Fibroblast of pulmonary artery (primary cell): ENCODE data around the gene PATJ.
"Not testable (repeated sequence)": the region's sequence is repeated elsewhere in the genome, so short reads cannot be mapped to it uniquely, and the experiment has no call there.

Source experiments
- DNase-seq: peaks from one replicate; pipeline ENCODE4 v3.0.0-alpha.2; 2010; ENCODE audit warnings: low read depth
- H3K4me3 ChIP-seq: replicated peaks from 2 replicates; pipeline ENCODE4 v1.5.1; 2011; ENCODE audit warnings: low read depth, mild to moderate bottlenecking, control low read depth, low read length, moderate library complexity
- CTCF ChIP-seq: IDR thresholded peaks from 2 replicates; pipeline ENCODE4 v1.5.1; 2011; ENCODE audit warnings: mild to moderate bottlenecking, control low read depth, low read length, inconsistent platforms; ENCODE audit errors: missing control alignments

The PATJ gene

DNA sequence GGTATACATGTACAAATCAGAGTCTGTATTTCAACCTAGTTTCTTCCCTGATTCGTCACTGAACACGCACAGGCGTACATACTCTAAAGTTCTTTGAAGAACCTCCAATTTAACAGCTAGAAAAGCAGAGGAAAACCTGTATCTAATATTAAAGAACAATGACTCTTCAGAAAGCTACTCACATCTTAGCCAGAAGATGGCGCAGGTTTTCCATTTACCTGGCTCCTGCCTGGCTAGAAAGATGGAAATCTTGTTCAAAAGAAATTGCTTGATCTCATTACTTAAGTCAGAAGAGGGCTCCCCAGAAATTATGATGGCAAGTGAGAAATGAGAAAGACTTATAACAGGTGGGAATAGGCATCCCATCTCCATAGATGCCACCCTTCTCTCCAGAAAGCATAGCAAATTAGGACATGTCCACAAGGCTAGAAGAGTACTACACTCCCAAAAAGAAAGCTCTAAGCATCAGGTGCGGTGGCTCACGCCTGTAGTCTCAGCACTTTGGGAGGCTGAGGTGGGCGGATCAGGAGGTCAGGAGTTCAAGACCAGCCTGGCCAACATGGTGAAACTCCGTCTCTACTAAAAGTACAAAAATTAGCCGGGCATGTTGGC, 433.4 kb downstream of the PATJ start:
- H3K4me3 ChIP-seq = no peak overlapping the region
- peak; percentile 62 for DNase-seq
- peak; percentile 82 for TF ChIP-seq CTCF

GRCh38 chr1:62176597-62177312, 434.5 kb downstream of the PATJ start:
- DNase-seq = no peak
- no peak for TF ChIP-seq CTCF
- H3K4me3 ChIP-seq = no peak overlapping the region

GRCh38 chr1:62177621-62178020, 435.3 kb downstream of the PATJ start:
- no peak for TF ChIP-seq CTCF
- H3K4me3 ChIP-seq = no peak overlapping the region
- DNase-seq = no peak

- DNase-seq = no peak
- no peak overlapping the region for H3K4me3 ChIP-seq
- TF ChIP-seq CTCF = no peak
Observed at GRCh38 chr1:62178372-62178771, 436.1 kb downstream of the PATJ start.

DNA sequence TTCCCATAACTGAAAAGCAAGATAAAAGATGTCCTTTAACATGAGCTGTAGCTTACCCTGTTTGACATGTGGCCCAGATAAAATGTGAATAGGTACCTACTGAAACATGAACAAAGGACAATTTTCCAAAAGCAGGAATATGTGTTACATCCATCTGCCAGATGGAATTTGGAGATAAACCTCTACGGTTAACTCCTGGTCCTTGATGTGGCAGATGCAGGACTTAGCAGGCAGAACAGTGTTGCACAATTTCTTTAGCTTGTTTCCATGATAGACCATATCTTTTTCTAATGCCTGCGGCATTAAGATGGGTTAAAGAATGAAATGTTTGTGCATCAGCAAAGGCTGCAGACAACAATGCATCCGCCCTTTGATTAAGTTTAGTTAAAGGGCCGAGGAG, 437.8 kb downstream of the PATJ start:
- not testable (repeated sequence) for H3K4me3 ChIP-seq, DNase-seq

GRCh38 chr1:62180639-62181038, 438.4 kb downstream of the PATJ start:
- no peak for DNase-seq
- no peak for TF ChIP-seq CTCF
- H3K4me3 ChIP-seq = no peak overlapping the region

DNA sequence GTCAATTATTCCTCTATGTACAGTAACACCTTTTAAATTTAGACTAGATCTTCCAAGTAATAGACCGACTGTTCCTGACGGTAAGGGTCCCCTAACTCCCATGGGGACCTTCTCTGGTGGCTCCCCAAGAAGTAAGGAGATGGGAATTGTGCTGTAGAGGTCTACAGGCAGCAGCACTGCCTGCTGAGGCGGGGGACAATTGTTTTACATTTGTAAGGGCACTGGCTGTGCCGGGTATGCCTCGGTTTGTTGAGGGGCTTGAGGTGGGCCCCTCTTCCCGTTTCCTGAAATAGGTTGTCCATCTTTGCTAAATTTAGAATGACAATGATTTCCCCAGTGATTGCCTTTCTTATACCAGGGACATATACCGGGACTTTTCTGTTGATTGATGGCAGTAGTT, 439.3 kb downstream of the PATJ start:
- no peak for TF ChIP-seq CTCF
- H3K4me3 ChIP-seq = no peak overlapping the region
- no peak for DNase-seq

- DNase-seq, H3K4me3 ChIP-seq: not testable (repeated sequence)
Observed at GRCh38 chr1:62182157-62182556, 439.9 kb downstream of the PATJ start.

DNA sequence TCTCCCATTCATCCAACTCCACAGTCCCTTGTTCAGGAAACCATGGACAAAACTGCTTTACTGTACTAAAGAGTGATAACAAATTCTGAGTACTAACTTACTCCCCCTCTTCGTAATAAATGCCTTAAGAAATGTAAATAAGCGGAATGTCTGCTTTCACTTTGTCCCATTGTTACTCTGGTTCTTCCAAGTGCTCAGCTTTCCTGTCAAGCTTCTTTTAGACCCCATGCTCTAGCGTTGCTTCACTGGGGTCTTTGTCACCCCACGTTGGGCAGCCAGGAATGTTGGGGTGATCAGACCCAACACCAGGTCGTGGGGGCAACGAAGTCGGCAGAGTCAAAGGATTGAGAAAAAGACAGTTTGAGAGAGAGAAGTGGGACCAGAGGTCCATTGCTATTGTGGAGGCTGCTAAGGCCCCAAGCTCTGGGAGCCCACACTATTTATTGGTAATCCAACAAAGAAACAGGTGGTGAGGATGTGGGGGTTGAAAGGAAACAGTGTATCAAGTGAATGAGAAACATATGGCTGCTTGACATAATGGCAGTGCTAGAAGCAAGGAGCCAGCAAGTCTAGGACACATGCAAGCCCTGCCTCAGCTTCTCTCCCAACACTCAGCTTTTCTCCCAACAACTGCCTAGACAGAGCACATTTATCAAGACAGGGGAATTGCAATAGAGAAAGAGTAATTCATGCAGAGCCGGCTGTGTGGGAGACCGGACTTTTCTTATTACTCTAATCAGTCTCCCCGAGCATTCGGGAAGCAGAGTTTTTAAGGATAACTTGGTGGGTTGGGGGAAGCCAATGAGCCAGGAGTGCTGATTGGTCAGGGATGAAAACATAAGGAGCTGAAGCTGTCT, 441.1 kb downstream of the PATJ start:
- peak overlapping the region; percentile 6 for H3K4me3 ChIP-seq
- not testable (repeated sequence) for DNase-seq
